Camera-type eye (tissue), 1 donor: ENCODE measurements around the gene ACTR2. TPM values are rescaled to one million over a fixed set of nuclear protein-coding genes. Genes with fewer than 3 reads are reported as not detected.

Experiments used
- total RNA-seq: library from RNA; depleted of rRNA; stranded (reverse); fragments of >200 nt; gene quantifications from one replicate; pipeline ENCODE4 v1.2.3, GENCODE V29; 2014

Gene ACTR2
- 128 TPM for total RNA-seq

GRCh38 chr2:65227456-65228262 lies at the start of gene ACTR2:
ACTR2 (plus strand) TSS chr2:65227831; CDS start chr2:65227910, 79 bp downstream.

Other genes with a start within 250 kb of the ACTR2 start
- 24.5 TPM for gene SLC1A4, start 238.4 kb upstream of the ACTR2 start, total RNA-seq
- 49.8 TPM for gene CEP68, start 171.4 kb upstream of the ACTR2 start, total RNA-seq
- gene RAB1A, start 97.7 kb upstream of the ACTR2 start, total RNA-seq, result 110 TPM
- 19.0 TPM for gene SPRED2, start 204.8 kb downstream of the ACTR2 start, total RNA-seq